Posterior cingulate gyrus (tissue), 11 donors: ENCODE measurements around the gene WDR76.
"Not testable (repeated sequence)": the region's sequence is repeated elsewhere in the genome, so short reads cannot be mapped to it uniquely, and the experiment has no call there.

Experiments
- DNase-seq, 10 donors: peaks; one replicate each; pipeline versions ENCODE4 v3.0.0 to v3.0.0-alpha.2; 2020 to 2021; ENCODE audit warnings: mixed read lengths in 3 of 10
- intact Hi-C: fragments of 100-400 bp; cut with DNase I; formaldehyde crosslinking; loops from one replicate; pipeline ENCODE4 v1.15.1; 2023

Gene WDR76

GRCh38 chr15:43808960-43809678, 17.7 kb upstream of the WDR76 start:
- DNase-seq = peak in 1 of 10 donors; percentile 11
- intact Hi-C loops = no loop called here

DNA sequence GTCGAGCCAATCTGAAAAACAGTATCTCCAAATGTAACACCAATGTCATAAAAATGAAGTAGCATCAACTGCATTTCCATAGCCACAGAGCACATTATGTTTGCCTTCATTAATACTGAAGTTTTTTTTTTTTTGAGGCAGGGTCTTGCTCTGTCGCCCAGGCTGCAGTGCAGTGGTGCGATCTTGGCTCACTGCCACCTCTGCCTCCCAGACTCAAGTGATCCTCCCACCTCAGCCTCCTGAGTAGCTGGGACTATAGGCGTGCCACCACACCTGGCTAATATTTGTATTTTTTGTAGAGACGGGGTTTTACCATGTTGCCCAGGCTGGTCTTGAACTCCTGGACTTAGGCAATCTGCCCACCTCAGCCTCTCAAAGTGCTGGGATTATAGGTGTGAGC, 11.7 kb upstream of the WDR76 start:
- intact Hi-C loops = not testable (repeated sequence)
- DNase-seq = peak in 2 of 10 donors; percentile 51 to 55

DNA sequence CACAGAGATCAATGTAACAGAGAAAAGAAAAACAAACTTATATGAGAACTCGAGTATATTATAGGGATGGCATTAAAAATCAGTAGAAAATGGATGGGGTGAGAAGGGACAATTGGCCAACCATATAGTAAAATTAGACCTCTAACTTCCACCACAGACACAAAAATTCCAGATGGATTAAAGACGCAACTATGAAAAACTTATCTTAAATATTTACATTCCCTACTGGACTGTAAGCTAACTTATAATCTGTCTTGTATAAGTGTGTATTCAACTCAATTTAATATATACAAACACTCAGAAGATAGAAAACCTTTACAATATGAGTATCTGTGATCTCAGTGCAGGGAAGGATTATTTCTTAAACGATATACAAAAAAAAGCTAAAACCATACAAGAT, 5.3 kb upstream of the WDR76 start:
- no peak for DNase-seq
- intact Hi-C loops = no loop called here

DNA sequence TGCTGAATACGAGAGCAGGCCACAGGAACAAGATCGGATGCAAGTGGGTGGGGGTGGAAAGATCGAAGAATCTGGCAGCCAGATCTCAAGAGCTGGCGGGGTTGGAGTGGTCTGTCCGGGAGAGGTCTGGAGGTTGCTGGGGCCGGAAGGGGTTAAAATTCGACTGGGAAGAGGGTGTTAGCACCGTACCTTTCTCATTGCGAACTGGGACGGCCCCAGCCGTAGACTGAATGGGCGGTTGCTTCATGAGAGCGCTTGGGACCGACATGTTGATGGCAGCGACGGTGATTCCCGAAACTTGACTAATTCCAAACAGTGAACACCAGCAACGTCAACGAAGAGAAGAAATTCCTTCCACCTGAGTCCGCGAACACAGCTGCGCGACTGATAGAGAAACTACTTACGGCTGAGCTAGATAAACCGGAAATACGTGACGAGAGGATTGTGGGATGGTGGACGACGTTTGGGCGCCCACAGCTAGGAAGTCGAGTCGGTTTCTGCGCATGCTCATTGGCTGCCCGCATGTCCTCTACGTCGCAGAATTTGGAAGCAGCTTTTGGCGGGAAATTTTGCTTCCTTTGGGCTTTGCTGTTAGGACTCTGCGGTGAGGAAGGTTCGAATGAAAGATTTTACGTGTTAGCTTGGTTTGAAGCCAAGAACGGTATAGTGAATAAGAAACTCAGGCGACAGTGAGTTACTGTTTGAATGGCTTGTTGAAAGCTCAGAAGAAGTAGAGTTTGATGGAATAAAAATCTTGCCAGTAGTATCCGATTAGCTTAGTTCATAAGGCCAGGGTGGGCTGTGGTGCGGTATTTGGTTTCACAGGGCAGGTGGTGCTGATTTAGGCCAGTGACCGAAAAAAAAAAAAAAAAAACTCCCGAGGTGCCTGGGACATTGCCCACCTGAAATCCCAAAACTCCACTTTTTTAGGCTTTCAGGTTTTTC, 2.2 kb upstream of the WDR76 start, which contains the start of gene MFAP1:
Gene MFAP1 (minus strand): TSS at position 389 of the 945 bp plus-strand sequence. CDS start 121 bp downstream, at position 268.
- intact Hi-C loops = loop anchor here (1.0 kb wide), 1 partner anchor 24 kb away; the partner anchor contains the start of genes HYPK and SERINC4
- peak; percentile 85 to 98 (median 92) for DNase-seq

GRCh38 chr15:43825305-43825704, 1.5 kb upstream of the WDR76 start:
- DNase-seq = peak in 2 of 10 donors; percentile 25 to 36
- intact Hi-C loops = not testable (repeated sequence)

DNA sequence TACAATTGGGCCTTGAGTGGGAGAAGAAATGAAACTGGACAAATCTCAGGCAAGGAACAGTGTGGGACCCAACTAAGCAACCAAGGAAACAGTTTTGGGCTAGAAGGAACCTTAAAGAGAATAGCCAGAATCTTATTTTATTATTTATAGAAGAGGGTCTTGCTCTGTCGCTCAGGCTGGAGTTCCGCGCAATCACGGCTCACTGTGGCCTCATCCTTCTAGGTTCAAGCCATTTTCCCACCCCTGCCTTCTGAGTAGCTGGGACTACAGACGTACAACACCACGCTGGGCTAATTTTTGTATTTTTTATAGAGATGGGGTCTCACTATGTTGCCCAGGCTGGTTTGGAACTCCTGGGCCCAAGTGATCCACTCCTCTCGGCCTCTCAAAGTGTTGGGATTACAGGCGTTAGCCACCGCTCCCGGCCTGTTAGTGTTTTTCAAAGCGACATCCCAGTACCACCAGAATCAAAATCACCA, 734 bp upstream of the WDR76 start:
- DNase-seq = peak in 1 of 10 donors; percentile 50
- intact Hi-C loops = no loop called here

GRCh38 chr15:43828061-43828657, 1.4 kb downstream of the WDR76 start:
- no peak for DNase-seq
- intact Hi-C loops = no loop called here

DNA sequence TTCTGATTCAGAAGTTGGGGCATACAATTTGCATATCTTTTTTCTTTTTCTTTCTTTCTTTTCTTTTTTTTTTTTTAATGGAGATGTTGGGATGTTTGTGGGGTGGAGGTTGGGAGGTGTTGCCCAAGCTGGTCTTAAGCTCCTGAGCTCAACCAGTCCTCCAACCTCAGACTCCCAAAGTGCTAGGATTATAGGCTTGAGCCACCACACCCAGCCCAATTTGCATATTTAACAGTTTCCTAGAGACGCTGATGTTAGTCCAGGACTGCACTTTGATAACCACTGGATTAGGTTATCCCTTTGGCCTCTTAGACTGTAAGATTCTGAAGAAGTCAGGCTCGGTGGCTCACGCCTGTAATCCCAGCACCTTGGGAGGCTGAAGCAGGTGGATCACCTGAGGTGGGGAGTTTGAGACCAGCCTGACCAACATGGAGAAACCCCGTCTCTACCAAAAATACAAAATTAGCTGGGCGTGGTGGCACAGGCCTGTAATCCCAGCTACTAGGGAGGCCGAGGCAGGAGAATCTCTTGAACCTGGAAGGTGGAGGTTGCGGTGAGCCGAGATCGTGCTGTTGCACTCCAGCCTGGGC, 3.2 kb downstream of the WDR76 start:
- intact Hi-C loops = not testable (repeated sequence)
- peak in 2 of 10 donors; percentile 7 to 19 for DNase-seq

- peak in 2 of 10 donors; percentile 43 to 54 for DNase-seq
- intact Hi-C loops = not testable (repeated sequence)
Observed at GRCh38 chr15:43830691-43831275, 4.0 kb downstream of the WDR76 start.

GRCh38 chr15:43831519-43832052, 4.8 kb downstream of the WDR76 start:
- intact Hi-C loops, DNase-seq: not testable (repeated sequence)

- intact Hi-C loops = not testable (repeated sequence)
Observed at GRCh38 chr15:43832485-43832884, 5.7 kb downstream of the WDR76 start.

GRCh38 chr15:43845421-43845820, 18.6 kb downstream of the WDR76 start:
- intact Hi-C loops = no loop called here
- no peak for DNase-seq

More at GRCh38 chr15:43832485-43832884, 5.7 kb downstream of the WDR76 start:
- DNase-seq = peak in 2 of 10 donors; percentile 10 to 32

DNA sequence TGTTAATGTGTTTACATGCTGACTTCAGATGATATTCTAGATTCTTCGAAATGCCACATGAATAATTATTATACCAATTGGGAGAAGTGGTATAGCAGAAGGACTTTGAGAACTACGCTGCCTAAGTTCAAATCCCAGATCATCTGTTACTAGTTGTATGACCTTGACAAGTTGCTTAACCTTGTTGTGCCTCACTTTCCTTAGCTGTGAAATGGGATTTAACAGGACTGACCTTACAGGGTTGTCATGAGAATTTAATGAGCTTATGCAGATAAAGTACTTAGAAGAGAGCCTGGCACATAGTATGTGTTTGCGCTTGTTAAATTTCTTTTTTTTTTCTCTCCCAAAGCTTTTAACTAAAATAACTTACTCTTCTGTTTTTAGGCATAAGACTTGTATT, 24.4 kb downstream of the WDR76 start:
- intact Hi-C loops = no loop called here

DNA sequence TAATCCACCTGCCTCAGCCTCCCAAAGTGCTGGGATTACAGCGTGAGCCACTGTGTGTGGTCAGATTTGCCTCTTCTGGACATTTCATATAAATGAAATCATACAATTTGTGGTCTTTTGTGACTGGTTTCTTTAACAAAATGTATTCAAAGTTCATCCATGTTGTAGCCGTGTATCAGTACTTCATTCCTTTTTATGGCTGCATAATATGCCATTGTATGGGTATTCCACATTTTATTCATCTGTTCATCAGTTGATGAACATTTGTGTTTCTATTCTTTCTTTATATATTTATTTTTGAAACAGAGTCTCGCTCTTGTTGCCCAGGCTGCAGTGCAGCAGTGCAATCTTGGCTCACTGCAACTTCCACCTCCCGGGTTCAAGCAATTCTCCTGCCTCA, 25.8 kb downstream of the WDR76 start:
- DNase-seq = no peak
- intact Hi-C loops = no loop called here

More for the DNA sequence above, 24.4 kb downstream of the WDR76 start:
- DNase-seq = no peak

DNA sequence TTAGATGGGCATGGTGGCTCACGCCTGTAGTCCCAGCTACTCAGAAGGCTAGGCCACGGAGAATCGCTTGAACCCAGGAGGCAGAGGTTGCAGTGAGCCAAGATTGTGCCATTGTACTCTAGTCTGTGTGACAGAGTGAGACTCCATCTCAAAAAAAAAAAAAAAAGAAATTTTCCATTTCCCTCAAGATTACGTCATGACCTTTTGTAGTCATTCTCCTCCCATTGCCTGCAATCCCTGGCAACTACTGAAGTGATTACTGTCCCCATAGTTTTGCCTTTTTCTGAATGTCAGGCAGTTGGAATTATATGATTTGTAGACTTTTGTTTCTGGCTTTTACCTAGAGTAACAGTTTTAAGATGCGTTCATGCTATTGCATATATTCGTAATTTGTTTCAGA, 28.0 kb downstream of the WDR76 start:
- DNase-seq = no peak
- intact Hi-C loops = no loop called here

GRCh38 chr15:43859546-43859945, 32.7 kb downstream of the WDR76 start:
- intact Hi-C loops = no loop called here
- no peak for DNase-seq

GRCh38 chr15:43866636-43867035, 39.8 kb downstream of the WDR76 start:
- DNase-seq, intact Hi-C loops: not testable (repeated sequence)

GRCh38 chr15:43867096-43867495, 40.3 kb downstream of the WDR76 start:
- intact Hi-C loops = no loop called here
- no peak for DNase-seq

GRCh38 chr15:43868406-43868805, 41.6 kb downstream of the WDR76 start:
- intact Hi-C loops = no loop called here
- DNase-seq = no peak
